Neural cell (in vitro differentiated cells): Measurements from ENCODE around the gene PPP2R2B. TPM values are rescaled to one million over a fixed set of nuclear protein-coding genes. Genes with fewer than 3 reads are reported as not detected.

Experiments used
- H2AFZ ChIP-seq: fragments of 200-600, 300-800 bp; sonication (generic), shearing (Covaris generic); 2 replicates; pipeline ENCODE4 v1.6.0; 2014; ENCODE audit warnings: low read depth, mild to moderate bottlenecking, antibody characterized with exemption, low read length, moderate library complexity
- H3F3A ChIP-seq: fragments of 200-600 bp; shearing (Covaris generic); 2 replicates; pipeline ENCODE4 v1.6.1; 2016; ENCODE audit warnings: mild to moderate bottlenecking, moderate library complexity, mixed read lengths, antibody characterized with exemption, low read length; ENCODE audit not compliant: insufficient read depth, poor library complexity, severe bottlenecking
- H3K27ac ChIP-seq: fragments of 200-600, 300-800 bp; sonication (generic), shearing (Covaris generic); 2 replicates; pipeline ENCODE4 v1.5.1; 2014; ENCODE audit warnings: mild to moderate bottlenecking, low read length, moderate library complexity
- H3K27me3 ChIP-seq: fragments of 300-800, 200-600 bp; sonication (generic), shearing (Covaris generic); 2 replicates; pipeline ENCODE4 v1.6.0; 2014; ENCODE audit warnings: mild to moderate bottlenecking, low read depth, low read length, moderate library complexity; ENCODE audit not compliant: insufficient read depth
- H3K36me3 ChIP-seq: fragments of 300-800, 200-600 bp; sonication (generic), shearing (Covaris generic); 2 replicates; pipeline ENCODE4 v1.5.1; 2014; ENCODE audit warnings: mild to moderate bottlenecking, antibody characterized with exemption, low read length, moderate library complexity; ENCODE audit not compliant: insufficient read depth
- H3K4me2 ChIP-seq: fragments of 300-800, 200-600 bp; sonication (generic), shearing (Covaris generic); 2 replicates; pipeline ENCODE4 v1.6.0; 2014; ENCODE audit warnings: mild to moderate bottlenecking, low read length
- H3K4me3 ChIP-seq: fragments of 300-800, 200-600 bp; sonication (generic), shearing (Covaris generic); 2 replicates; pipeline ENCODE4 v1.5.1; 2014; ENCODE audit warnings: mild to moderate bottlenecking, low read length, moderate library complexity
- H3K79me2 ChIP-seq: fragments of 200-600 bp; shearing (Covaris generic); replicated peaks from 2 replicates; pipeline ENCODE4 v1.6.0; 2014; ENCODE audit warnings: mild to moderate bottlenecking, low read length, moderate library complexity; ENCODE audit not compliant: insufficient read depth
- H3K9ac ChIP-seq: fragments of 300-800, 200-600 bp; sonication (generic), shearing (Covaris generic); 2 replicates; pipeline ENCODE4 v1.6.1; 2016; ENCODE audit warnings: mild to moderate bottlenecking, low read length, mixed read lengths
- H3K9me2 ChIP-seq: fragments of 200-600 bp; shearing (Covaris generic); 2 replicates; pipeline ENCODE4 v1.6.1; 2016; ENCODE audit warnings: mild to moderate bottlenecking, low read length, mixed read lengths; ENCODE audit not compliant: insufficient read depth
- H3K9me3 ChIP-seq: fragments of 200-600, 300-800 bp; sonication (generic), shearing (Covaris generic); 2 replicates; pipeline ENCODE4 v1.6.1; 2016; ENCODE audit warnings: mild to moderate bottlenecking, mixed run types, low read length, moderate library complexity, mixed read lengths
- H4K20me1 ChIP-seq: fragments of 200-600 bp; shearing (Covaris generic); 2 replicates; pipeline ENCODE4 v1.6.1; 2016; ENCODE audit warnings: mild to moderate bottlenecking, mixed run types; ENCODE audit not compliant: insufficient read depth
- CTCF ChIP-seq: fragments of 450-650 bp; IDR thresholded peaks from 2 replicates; pipeline ENCODE4 v1.5.1; 2014; ENCODE audit warnings: antibody characterized with exemption, mild to moderate bottlenecking, moderate library complexity; ENCODE audit not compliant: poor library complexity, severe bottlenecking
- EP300 ChIP-seq: fragments of 450-650 bp; conservative IDR thresholded peaks from 2 replicates; pipeline ENCODE4 v1.6.1; 2014; ENCODE audit warnings: antibody characterized with exemption, mild to moderate bottlenecking, moderate library complexity; ENCODE audit not compliant: poor library complexity, severe bottlenecking
- EZH2 ChIP-seq: fragments of 200-600, 300-800 bp; shearing (Covaris generic), sonication (generic); IDR thresholded peaks from 2 replicates; pipeline ENCODE4 v1.6.1; 2014; ENCODE audit warnings: antibody characterized with exemption, low read length, borderline replicate concordance, mild to moderate bottlenecking; ENCODE audit not compliant: insufficient read depth, poor library complexity, severe bottlenecking
- MXI1 ChIP-seq: fragments of 450-650 bp; conservative IDR thresholded peaks from 2 replicates; pipeline ENCODE4 v1.6.1; 2014; ENCODE audit warnings: antibody characterized with exemption, mild to moderate bottlenecking; ENCODE audit not compliant: poor library complexity, severe bottlenecking
- POLR2AphosphoS5 ChIP-seq: IDR thresholded peaks from 2 replicates; pipeline ENCODE4 v1.6.1; 2012
- RAD21 ChIP-seq: fragments of 450-650 bp; conservative IDR thresholded peaks from 2 replicates; pipeline ENCODE4 v1.6.1; 2014; ENCODE audit warnings: antibody characterized with exemption, mild to moderate bottlenecking, moderate library complexity
- REST ChIP-seq: IDR thresholded peaks from 2 replicates; pipeline ENCODE4 v1.6.1; 2012; ENCODE audit warnings: borderline replicate concordance
- SMC3 ChIP-seq: fragments of 450-650 bp; conservative IDR thresholded peaks from 2 replicates; pipeline ENCODE4 v1.6.1; 2014; ENCODE audit warnings: antibody characterized with exemption, mild to moderate bottlenecking, moderate library complexity; ENCODE audit not compliant: poor library complexity
- TAF1 ChIP-seq: IDR thresholded peaks from 2 replicates; pipeline ENCODE4 v1.6.1; 2012; ENCODE audit warnings: low read depth
- polyA plus RNA-seq: library from polyadenylated mRNA; depleted of rRNA; stranded (reverse); fragments of >200 nt; gene quantifications from 2 replicates; pipeline ENCODE4 v1.2.3, GENCODE V29; 2014

PPP2R2B gene
- polyA plus RNA-seq, 1 donor from 2014 or later = 250 TPM

- Histone ChIP-seq H3K9me3 (no peaks in the 10 kb centered on the region), H4K20me1 (no peaks in the 10 kb centered on the region), H3F3A (no peaks in the 10 kb centered on the region), H3K9ac (peak overlapping the region; percentile 48), H3K4me2 (peak overlapping the region; percentile 32), H3K9me2 (no peaks in the 10 kb centered on the region), H3K79me2 (peaks cover 9% of the 10 kb centered on the region), H3K27ac (peak overlapping the region; percentile 86), H3K27me3 (no peaks in the 10 kb centered on the region), H3K4me3 (peak overlapping the region; percentile 36), H3K36me3 (no peaks in the 10 kb centered on the region), H2AFZ (no peak overlapping the region)
- no peak for TF ChIP-seq EZH2
- TF ChIP-seq TAF1 = no peak
- TF ChIP-seq RAD21 = no peak
- no peak for TF ChIP-seq MXI1
- TF ChIP-seq POLR2AphosphoS5 = peak; percentile 71
- peak; percentile 56 for TF ChIP-seq REST
- TF ChIP-seq SMC3 = no peak
- TF ChIP-seq EP300 = peak; percentile 94
- no peak for TF ChIP-seq CTCF
These were observed 159.9 kb downstream of the PPP2R2B start for GRCh38 chr5:146718609-146719008.

- peak overlapping the region; percentile 48 for H3K9ac ChIP-seq
- peaks cover 14% of the 10 kb centered on the region for H3K79me2 ChIP-seq
- no peaks in the 10 kb centered on the region for H3K36me3 ChIP-seq
- no peaks in the 10 kb centered on the region for H4K20me1 ChIP-seq
- no peaks in the 10 kb centered on the region for H3F3A ChIP-seq
- H2AFZ ChIP-seq = no peak overlapping the region
- peak overlapping the region; percentile 36 for H3K4me3 ChIP-seq
- peak overlapping the region; percentile 86 for H3K27ac ChIP-seq
- no peaks in the 10 kb centered on the region for H3K9me2 ChIP-seq
- H3K4me2 ChIP-seq = no peak overlapping the region
- no peaks in the 10 kb centered on the region for H3K9me3 ChIP-seq
- H3K27me3 ChIP-seq = no peaks in the 10 kb centered on the region
- no peak for TF ChIP-seq EZH2
- no peak for TF ChIP-seq MXI1
- TF ChIP-seq SMC3 = no peak
- no peak for TF ChIP-seq CTCF
- TF ChIP-seq RAD21 = no peak
These were observed 160.6 kb downstream of the PPP2R2B start for GRCh38 chr5:146717951-146718350.
